ENCODE measurements around the gene TSPAN12. TPM values are rescaled to one million over a fixed set of nuclear protein-coding genes. Genes with fewer than 3 reads are reported as not detected.

Gene TSPAN12
- total RNA-seq, 1 experiment from 2014 or later, result 8.7 TPM

DNA sequence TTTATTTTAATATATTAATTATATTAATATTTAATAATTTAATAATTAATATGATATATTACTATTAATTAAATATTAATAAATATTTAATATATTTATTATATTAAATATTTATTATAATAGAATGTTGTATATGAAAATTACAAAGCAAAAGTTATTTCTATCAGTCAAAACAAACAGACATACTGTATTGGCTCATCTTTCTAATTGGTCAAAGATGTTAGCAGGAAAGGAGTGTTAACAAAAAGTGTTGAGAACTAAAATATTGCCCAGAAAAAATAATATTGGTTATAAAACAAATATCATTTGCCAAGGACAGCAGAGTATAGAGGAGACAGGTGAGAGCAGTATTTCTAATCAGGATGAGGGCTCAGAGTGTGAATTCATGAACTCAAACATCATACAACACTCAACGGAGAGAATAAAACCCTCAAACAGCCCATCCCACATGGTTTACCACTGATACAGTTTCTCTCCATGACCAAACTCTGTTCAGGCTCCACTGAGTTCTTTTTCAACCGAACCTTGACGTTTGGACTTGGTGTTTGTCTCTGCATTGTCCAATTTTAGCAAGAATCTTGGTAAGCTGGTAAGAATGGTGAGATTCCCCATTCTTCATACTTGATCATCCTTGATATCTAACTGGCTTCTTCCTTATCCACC, 58.0 kb downstream of the TSPAN12 start:
- Histone ChIP-seq H3K18ac (ENCODE audit: insufficient read length, low read depth, low read length) (no peak overlapping the region), H3K23ac (ENCODE audit: insufficient read length, low read depth, low read length) (no peak overlapping the region), H3K27ac (ENCODE audit: insufficient read length, low read depth, low read length) (no peak overlapping the region), H2BK15ac (ENCODE audit: low read depth, low read length) (no peak overlapping the region), H3K9ac (ENCODE audit: extremely low read depth, insufficient read length, low read length) (no peak overlapping the region), H3K56ac (ENCODE audit: insufficient read length, low read depth, low read length) (no peak overlapping the region), H3K4ac (ENCODE audit: low read depth, low read length) (no peak overlapping the region), H3K79me2 (ENCODE audit: insufficient read depth, low read length) (no peaks in the 10 kb centered on the region), H2BK5ac (ENCODE audit: insufficient read length, low read length) (no peak overlapping the region), H4K91ac (ENCODE audit: insufficient read length, low read depth, low read length) (no peak overlapping the region), H2BK20ac (ENCODE audit: low read depth, low read length, poor library complexity, severe bottlenecking) (no peak overlapping the region), H2BK12ac (ENCODE audit: insufficient read length, low read depth, low read length) (no peak overlapping the region), H3K9me3 (ENCODE audit: control insufficient read depth, low read depth, low read length) (no peaks in the 10 kb centered on the region), H3K79me1 (ENCODE audit: insufficient read depth, low read depth, low read length, poor library complexity, severe bottlenecking) (no peaks in the 10 kb centered on the region), H3K27me3 (ENCODE audit: insufficient read depth, low read length) (no peaks in the 10 kb centered on the region), H3K4me2 (ENCODE audit: insufficient read depth, insufficient read length, low read length) (no peak overlapping the region), H3K14ac (ENCODE audit: insufficient read depth, low read length) (no peak overlapping the region), H2AFZ (ENCODE audit: low read length) (no peak overlapping the region), H2AK5ac (ENCODE audit: insufficient read length, low read length) (no peak overlapping the region), H4K5ac (ENCODE audit: insufficient read length, low read depth, low read length) (no peak overlapping the region), H3K4me1 (ENCODE audit: insufficient read depth, low read length) (no peaks in the 10 kb centered on the region), H3T11ph (ENCODE audit: low read length) (no peak overlapping the region), H2BK120ac (ENCODE audit: low read depth, low read length, poor library complexity, severe bottlenecking) (no peak overlapping the region), H3K23me2 (ENCODE audit: insufficient read length, low read depth, low read length, poor library complexity, severe bottlenecking) (no peaks in the 10 kb centered on the region), H4K20me1 (ENCODE audit: control insufficient read depth, insufficient read depth, insufficient read length) (no peaks in the 10 kb centered on the region), H4K8ac (replicated peaks; ENCODE audit: insufficient read length, low read depth, low read length) (no peak overlapping the region)
- Mint-ChIP-seq H3K36me3 (ENCODE audit: insufficient read depth in 1 of 3, low read depth in 3 of 3) (peaks cover 7 to 13% (median 10%) of the 10 kb centered on the region in 3 experiments), H3K27ac (no peak overlapping the region), H3K9me3 (peaks cover 0 to 3% of the 10 kb centered on the region in 2 experiments; a peak in 3 of 5 replicates), H3K4me1 (peaks cover 6 to 14% of the 10 kb centered on the region in 2 experiments), H3K4me3 (no peak overlapping the region), H3K27me3 (ENCODE audit: low read depth) (no peaks in the 10 kb centered on the region)
- DNase-seq, result no peak
- whole genome bisulfite sequencing (ENCODE audit: extremely low coverage, insufficient read length, low lambda C conversion rate), result no CpG with 5 or more reads among the region's 3 CpGs
- TF ChIP-seq, protein P1, sequence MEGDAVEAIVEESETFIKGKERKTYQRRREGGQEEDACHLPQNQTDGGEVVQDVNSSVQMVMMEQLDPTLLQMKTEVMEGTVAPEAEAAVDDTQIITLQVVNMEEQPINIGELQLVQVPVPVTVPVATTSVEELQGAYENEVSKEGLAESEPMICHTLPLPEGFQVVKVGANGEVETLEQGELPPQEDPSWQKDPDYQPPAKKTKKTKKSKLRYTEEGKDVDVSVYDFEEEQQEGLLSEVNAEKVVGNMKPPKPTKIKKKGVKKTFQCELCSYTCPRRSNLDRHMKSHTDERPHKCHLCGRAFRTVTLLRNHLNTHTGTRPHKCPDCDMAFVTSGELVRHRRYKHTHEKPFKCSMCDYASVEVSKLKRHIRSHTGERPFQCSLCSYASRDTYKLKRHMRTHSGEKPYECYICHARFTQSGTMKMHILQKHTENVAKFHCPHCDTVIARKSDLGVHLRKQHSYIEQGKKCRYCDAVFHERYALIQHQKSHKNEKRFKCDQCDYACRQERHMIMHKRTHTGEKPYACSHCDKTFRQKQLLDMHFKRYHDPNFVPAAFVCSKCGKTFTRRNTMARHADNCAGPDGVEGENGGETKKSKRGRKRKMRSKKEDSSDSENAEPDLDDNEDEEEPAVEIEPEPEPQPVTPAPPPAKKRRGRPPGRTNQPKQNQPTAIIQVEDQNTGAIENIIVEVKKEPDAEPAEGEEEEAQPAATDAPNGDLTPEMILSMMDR (conservative IDR thresholded peaks at IDR 0.05), result no peak
